Heart right ventricle (tissue), 16 donors: ENCODE results near the gene TBPL2. TPM values are rescaled to one million over a fixed set of nuclear protein-coding genes. Genes with fewer than 3 reads are reported as not detected.

Experiments
- ATAC-seq, 8 donors: fragments of 200-7000 bp; cut with Tn5 transposase; one replicate each; pipeline ENCODE4 v1.9.1; 2020; ENCODE audit warnings: mild to moderate bottlenecking in 8 of 8, moderate library complexity in 8 of 8, moderate number of reproducible peaks in 1 of 8
- DNase-seq, 2 donors: peaks; one replicate each; pipeline ENCODE4 v3.0.0-alpha.2; 2020
- H3K27ac ChIP-seq, 10 donors: fragments of 200-600 bp; sonication (generic) in 2 of 10; one replicate each; pipeline versions ENCODE4 v1.5.0 to v1.8.0; 2020 to 2022; ENCODE audit warnings: mild to moderate bottlenecking in 3 of 10
- H3K27me3 ChIP-seq, 7 donors: fragments of 200-600 bp; one replicate each; pipeline ENCODE4 v1.8.0; 2021 to 2022; ENCODE audit warnings: mild to moderate bottlenecking in 2 of 7
- H3K36me3 ChIP-seq, 9 donors: fragments of 200-600 bp; sonication (generic) in 1 of 9; one replicate each; pipeline versions ENCODE4 v1.5.0 to v1.8.0; 2020 to 2022; ENCODE audit warnings: mild to moderate bottlenecking in 2 of 9
- H3K4me1 ChIP-seq, 9 donors: fragments of 200-600 bp; sonication (generic) in 1 of 9; one replicate each; pipeline versions ENCODE4 v1.5.0 to v1.8.0; 2020 to 2022; ENCODE audit warnings: mild to moderate bottlenecking in 4 of 9
- H3K4me3 ChIP-seq, 10 donors: fragments of 200-600 bp; sonication (generic) in 2 of 10; one replicate each; pipeline versions ENCODE4 v1.5.0 to v1.8.0; 2020 to 2022; ENCODE audit warnings: mild to moderate bottlenecking in 7 of 10, moderate library complexity in 2 of 10
- H3K9me3 ChIP-seq, 11 donors: fragments of 200-600 bp in 10 of 11; sonication (generic) in 2 of 11; one replicate each; pipeline versions ENCODE4 v1.5.0 to v1.8.0; 2013 to 2022; ENCODE audit warnings: mild to moderate bottlenecking in 2 of 11, control low read depth in 1 of 11, moderate library complexity in 1 of 11
- CTCF ChIP-seq, 9 donors: fragments of 200-600 bp; sonication (generic) in 2 of 9; IDR thresholded peaks; one replicate each; pipeline versions ENCODE4 v1.5.0 to v1.8.0; 2021 to 2022; ENCODE audit warnings: antibody characterized with exemption in 9 of 9, mild to moderate bottlenecking in 5 of 9, moderate library complexity in 1 of 9
- WGBS, 2 donors: extraction: QIAGEN DNeasy Blood & Tissue Kit; methylation state at CpG; one replicate each; pipeline ENCODE4 v1.1.7; 2013; ENCODE audit warnings: inconsistent platforms in 1 of 2; 5-methylcytosine and 5-hydroxymethylcytosine counted together
- intact Hi-C, 10 donors: fragments of 100-400 bp; cut with DNase I; formaldehyde crosslinking; loops; one replicate each; pipeline versions ENCODE4 v1.11.1 to v1.14.2; 2022
- polyA plus RNA-seq, 2 donors: library from polyadenylated mRNA; stranded (reverse); fragments of 200-250 nt; gene quantifications; one replicate each; pipeline ENCODE4 v1.2.3, GENCODE V29; 2013
- total RNA-seq, 10 donors: library from RNA; stranded (reverse); fragmentation: NEBNext Ultra II Directional in 3 of 10; extraction: Animal tissue kit (Norgen Biotek cat#: 25700) in 3 of 10; gene quantifications; one replicate each; pipeline versions ENCODE4 v1.2.1 to v1.2.4, GENCODE V29; 2021 to 2023
- donor health status: Arrhythmogenic right ventricular cardiomyopathy.
- donor health status: ischemic (EF 13 %, LVEDD 7.1; RV severe dilation, severe dysfunction).
- donor health status: healthy with polysubstance abuse.
- donor health status: DM: no; HTN: yes; CAD: no.
- donor health status: DM: no; HTN: no; CAD: no.
- donor health status: ischemic (EF 25% LVEDD 6.9; RV normal size, moderate dysfunction).
- donor health status: ischemic (EF 25% LVEDD 5.7; RV mildly dilated, moderate dysfunction).
- donor health status: healthy.
- donor health status: DM: yes; HTN: yes; CAD: no.
- donor health status: Ischemic cardiomyopathy.
- donor health status: ischemic (EF 35%, LVEDD 5.7; RV mildly dilated, moderate dysfunction).
- donor health status: nonischemic (EF 11% LVEDD 7.7; RV severe dilation, severe dysfunction).
- donor health status: DM: yes; HTN: yes; CAD: no.
- donor health status: PGD.
- donor health status: ischemic (EF 29% LVEDD 5.4; RV normal size, mild dysfunction).
- donor health status: nonischemic (EF 23%, LVEDD 6.1; RV moderate dilation, normal function).

The TBPL2 gene
- total and polyA plus RNA-seq, 12 donors = not detected

- intact Hi-C loops = no loop called here
- TF ChIP-seq CTCF (IDR thresholded peaks at IDR 0.05) = no peak
- Histone ChIP-seq H3K4me1 (peaks cover 0 to 9% (median 0%) of the 10 kb centered on the region in 9 donors), H3K9me3 (no peaks in the 10 kb centered on the region), H3K27me3 (no peaks in the 10 kb centered on the region), H3K36me3 (peaks cover 0 to 96% (median 22%) of the 10 kb centered on the region in 9 donors), H3K27ac (no peak overlapping the region), H3K4me3 (no peak overlapping the region)
- no peak for ATAC-seq
- no peak for DNase-seq
- 84 to 86% methylated on average over 11 of the region's 11 CpGs for whole genome bisulfite sequencing, 2 donors
These were observed 69.4 kb downstream of the TBPL2 start for GRCh38 chr14:55370883-55371455.

GRCh38 chr14:55366271-55366670, 74.1 kb downstream of the TBPL2 start:
- Histone ChIP-seq H3K27me3 (no peaks in the 10 kb centered on the region), H3K4me1 (no peaks in the 10 kb centered on the region), H3K4me3 (no peak overlapping the region), H3K9me3 (no peaks in the 10 kb centered on the region), H3K36me3 (peaks cover 0 to 81% (median 16%) of the 10 kb centered on the region in 9 donors), H3K27ac (no peak overlapping the region)
- DNase-seq (no peak), ATAC-seq (no peak)
- no peak for TF ChIP-seq CTCF (IDR thresholded peaks at IDR 0.05)
- WGBS, 2 donors = 90 to 93% methylated on average over 3 of the region's 3 CpGs
- intact Hi-C loops = no loop called here

Other genes starting within 250 kb of the TBPL2 start
- gene DLGAP5, start 249.0 kb downstream of the TBPL2 start, total RNA-seq = 1 to 10 TPM in 1 of 10 donors, under 1 TPM in 4, not detected in 5; 0.07 to 5.1 (median 0.49) TPM
- under 1 TPM; 0.07 to 0.22 TPM for gene DLGAP5, start 249.0 kb downstream of the TBPL2 start, polyA plus RNA-seq
- gene FBXO34, start 169.2 kb downstream of the TBPL2 start, total RNA-seq = 10 to 100 TPM; 16.9 to 26.2 (median 21.2) TPM
- 10 to 100 TPM in 1 of 2 donors, 1 to 10 TPM in 1; 8.9 to 12.0 TPM for gene FBXO34, start 169.2 kb downstream of the TBPL2 start, polyA plus RNA-seq
- 10 to 100 TPM in 9 of 10 donors, 1 to 10 TPM in 1; 8.9 to 18.1 (median 15.3) TPM for gene ATG14, start 28.8 kb downstream of the TBPL2 start, total RNA-seq
- gene ATG14, start 28.8 kb downstream of the TBPL2 start, polyA plus RNA-seq = 10 to 100 TPM in 1 of 2 donors, 1 to 10 TPM in 1; 3.5 to 21.9 TPM
- gene KTN1, start 139.6 kb upstream of the TBPL2 start, total RNA-seq = 100 to 1,000 TPM; 205 to 293 (median 254) TPM
- gene KTN1, start 139.6 kb upstream of the TBPL2 start, polyA plus RNA-seq = 100 to 1,000 TPM; 161 to 174 TPM